ENCODE data around the gene HILPDA. TPM values are rescaled to one million over a fixed set of nuclear protein-coding genes. Genes with fewer than 3 reads are reported as not detected.
A peak's percentile ranks its signal among the peaks of the same experiment; 100 is the strongest.

The HILPDA gene
- total and polyA plus RNA-seq, 2 of the 4 experiments (the other 2 are of a cell fraction): 31.2 to 35.6 TPM

DNA sequence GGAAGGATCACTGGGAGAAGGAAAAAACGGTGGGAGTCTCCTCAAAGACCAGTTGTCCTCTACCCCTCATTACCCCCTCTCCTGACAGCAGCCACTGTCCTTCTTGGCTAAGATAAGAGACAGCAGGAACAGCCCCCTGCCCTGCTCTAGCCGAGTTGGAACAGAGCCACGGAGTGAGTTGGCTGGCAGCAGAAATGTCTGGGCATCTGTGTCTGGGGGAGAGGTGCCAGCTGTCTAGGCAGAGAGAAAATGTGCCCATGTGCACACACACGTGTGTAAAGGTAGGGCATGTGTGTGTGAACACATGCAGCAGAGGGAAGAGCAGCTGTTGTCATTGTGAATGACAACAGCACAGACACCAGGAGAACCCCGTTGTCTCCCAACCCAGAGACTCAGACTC, 9.4 kb upstream of the HILPDA start:
- Histone ChIP-seq H4K20me1 (ENCODE audit: insufficient read depth, low read length) (no peaks in the 10 kb centered on the region), H3K9me1 (ENCODE audit: insufficient read depth, low read length) (no peaks in the 10 kb centered on the region), H2AK9ac (replicated peaks; ENCODE audit: low read depth, low read length, poor library complexity) (no peak overlapping the region), H4K8ac (ENCODE audit: low read depth in 2 of 2, low read length in 2 of 2) (no peak overlapping the region), H3K56ac (ENCODE audit: extremely low read depth, insufficient read depth, low read length) (no peak overlapping the region), H4K5ac (ENCODE audit: low read depth, low read length) (no peak overlapping the region), H3K18ac (ENCODE audit: low read depth, low read length) (no peak overlapping the region), H3K4me1 (ENCODE audit: control insufficient read depth, insufficient read depth, low read length) (no peaks in the 10 kb centered on the region), H2BK20ac (ENCODE audit: low read depth, low read length) (no peak overlapping the region), H3K27me3 (ENCODE audit: control insufficient read depth, insufficient read depth, low read length) (peaks cover 9% of the 10 kb centered on the region), H3K4me3 (ENCODE audit: insufficient read depth, low read depth, low read length) (no peak overlapping the region), H4K91ac (ENCODE audit: insufficient read depth, low read depth, low read length) (no peak overlapping the region), H3K79me1 (ENCODE audit: low read depth in 1 of 2, low read length in 2 of 2) (no peaks in the 10 kb centered on the region), H3K14ac (replicated peaks; ENCODE audit: low read depth, low read length) (no peak overlapping the region), H2AFZ (replicated peaks; ENCODE audit: low read length, poor library complexity) (peak overlapping the region; percentile 36), H2BK5ac (ENCODE audit: low read depth, low read length, poor library complexity, severe bottlenecking) (no peak overlapping the region), H2BK15ac (ENCODE audit: low read depth, low read length) (no peak overlapping the region), H3K9ac (ENCODE audit: low read depth, low read length) (no peak overlapping the region), H2AK5ac (ENCODE audit: low read depth, low read length) (no peak overlapping the region), H3K36me3 (ENCODE audit: control insufficient read depth, insufficient read depth, low read length) (no peaks in the 10 kb centered on the region), H3K9me3 (ENCODE audit: control insufficient read depth, insufficient read depth, low read length) (no peaks in the 10 kb centered on the region), H3K4me2 (ENCODE audit: low read depth, low read length) (no peak overlapping the region), H2BK120ac (ENCODE audit: low read depth, low read length) (no peak overlapping the region), H3K27ac (ENCODE audit: insufficient read depth, low read length) (no peak overlapping the region), H3K4ac (ENCODE audit: low read depth, low read length) (no peak overlapping the region), H3K23ac (ENCODE audit: low read depth, low read length) (no peak overlapping the region)
- no peak for ATAC-seq (ENCODE audit: low read depth)
- ChIA-PET POLR2A (ENCODE audit: unreplicated experiment) (no interaction called here), CTCF (no interaction called here)
- TF ChIP-seq RCOR1 (IDR thresholded peaks at IDR 0.05; ENCODE audit: insufficient replicate concordance, low read length) (no peak), MAZ (IDR thresholded peaks at IDR 0.05; ENCODE audit: borderline replicate concordance, low read depth, low read length) (no peak)
- in situ Hi-C loops (cut with MboI; ENCODE audit: low sequenced_read_pairs) (no loop called here), dilution Hi-C loops (cut with HindIII; ENCODE audit: low sequenced_read_pairs, unreplicated experiment) (no loop called here), intact Hi-C loops (cut with micrococcal nuclease) (no loop called here)
- BruUV-seq (replicated peaks): no TSS peak
- 21% methylated on average over 2 of the region's 5 CpGs; no CpG with 5 or more reads in 1 of the 2 experiments for WGBS, 2 experiments (ENCODE audit: extremely low coverage in 2 of 2, insufficient read length in 1 of 2)
- DNase-seq: no peak

All from IMR-90 (cell line).